NCI-H2227 (cell line): ENCODE data around the gene ZNF593OS.

Experiments
- DNase-seq: peaks from one replicate; lab custom pipeline; 2025; ENCODE audit not compliant: unreplicated experiment; lab: John Stamatoyannopoulos, UW

The ZNF593OS gene

DNA sequence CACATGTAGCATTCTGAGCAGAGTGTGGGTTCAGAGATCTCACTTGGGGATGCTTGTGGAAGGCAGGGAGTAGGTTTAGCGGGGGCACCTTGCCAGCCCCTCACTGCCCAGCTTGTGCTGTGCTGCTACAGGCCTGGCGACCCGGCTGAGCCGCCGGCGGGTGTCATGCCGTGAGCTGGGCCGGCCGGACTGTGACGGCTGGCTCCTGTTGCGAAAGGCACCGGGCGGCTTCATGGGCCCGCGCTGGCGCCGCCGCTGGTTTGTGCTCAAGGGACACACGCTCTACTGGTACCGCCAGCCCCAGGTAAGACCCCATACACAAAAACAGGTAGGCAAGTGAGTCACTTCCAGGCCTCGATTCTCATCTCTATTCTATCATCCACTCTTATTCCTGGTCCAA lies 13.3 kb upstream of the ZNF593OS start:
- DNase-seq: no peak

DNA sequence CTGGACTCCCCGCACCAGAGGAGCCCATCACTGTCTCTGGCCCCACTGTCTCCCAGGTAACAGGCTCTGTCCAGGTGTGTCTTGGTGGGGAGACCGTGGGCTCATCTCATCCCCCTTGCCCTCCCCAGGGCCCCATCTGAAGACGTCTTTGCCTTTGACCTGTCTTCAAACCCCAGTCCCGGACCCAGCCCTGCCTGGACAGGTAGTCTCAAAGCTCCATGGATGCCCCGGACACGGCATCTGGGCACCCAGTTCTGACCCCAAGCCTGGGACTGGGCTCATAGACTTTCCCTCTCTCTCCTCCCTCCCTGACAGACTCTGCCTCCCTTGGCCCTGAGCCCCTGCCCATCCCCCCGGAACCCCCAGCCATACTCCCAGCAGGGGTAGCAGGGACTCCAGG lies 12.5 kb upstream of the ZNF593OS start:
- DNase-seq: no peak

DNA sequence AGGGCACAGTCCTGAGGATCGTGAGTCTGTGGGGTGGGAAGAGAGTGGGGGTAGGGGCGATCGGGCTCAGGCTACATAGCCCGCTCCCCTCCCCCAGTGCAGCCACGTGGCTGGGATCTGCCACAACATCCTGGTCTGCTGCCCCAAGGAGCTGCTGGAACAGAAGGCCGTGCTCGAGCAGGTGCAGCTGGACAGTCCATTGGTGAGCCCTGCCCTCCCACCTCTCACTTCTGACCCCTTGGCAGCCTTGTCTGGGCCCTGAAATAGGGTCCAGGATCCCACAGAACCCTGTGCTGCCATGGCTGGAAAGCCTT lies 10.7 kb upstream of the ZNF593OS start:
- no peak for DNase-seq

DNA sequence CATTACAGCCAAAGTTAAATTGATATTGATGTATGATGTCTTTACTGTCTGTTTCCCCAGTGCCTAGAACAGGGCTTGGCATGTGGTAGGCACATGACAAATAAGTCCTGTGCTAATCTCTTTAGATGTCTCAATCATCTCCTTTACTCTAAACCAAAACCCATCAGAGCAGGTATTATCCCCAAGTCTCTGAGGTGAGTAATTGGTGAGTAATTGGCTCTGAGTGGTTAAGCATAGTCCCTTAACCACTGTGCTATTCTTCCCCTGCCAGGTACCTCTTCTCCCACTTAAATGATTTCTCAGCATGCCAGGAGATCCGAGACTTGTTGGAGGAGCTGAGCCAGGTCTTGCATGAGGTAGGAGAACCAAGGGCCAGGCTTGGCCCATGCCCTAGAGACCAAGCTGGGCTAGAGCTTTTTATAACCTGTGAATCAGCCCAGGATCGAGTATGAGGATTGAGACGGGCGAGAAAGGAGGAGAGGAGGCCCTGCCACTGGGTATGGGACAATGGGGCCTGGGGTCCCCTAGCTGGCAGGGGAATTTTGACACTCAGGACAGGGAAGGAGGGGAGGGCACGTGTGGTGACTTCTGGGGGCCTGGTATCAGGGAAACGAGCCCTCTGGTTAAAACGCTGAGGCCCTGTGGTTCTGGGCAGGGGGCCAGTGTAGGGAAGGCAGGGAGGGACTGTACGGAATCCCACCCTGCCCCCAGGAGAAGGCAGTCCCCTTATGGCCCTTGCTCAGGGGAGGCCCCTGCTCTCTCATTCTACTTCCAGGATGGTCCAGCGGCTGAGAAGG lies 10.2 kb upstream of the ZNF593OS start:
- DNase-seq: no peak

DNA sequence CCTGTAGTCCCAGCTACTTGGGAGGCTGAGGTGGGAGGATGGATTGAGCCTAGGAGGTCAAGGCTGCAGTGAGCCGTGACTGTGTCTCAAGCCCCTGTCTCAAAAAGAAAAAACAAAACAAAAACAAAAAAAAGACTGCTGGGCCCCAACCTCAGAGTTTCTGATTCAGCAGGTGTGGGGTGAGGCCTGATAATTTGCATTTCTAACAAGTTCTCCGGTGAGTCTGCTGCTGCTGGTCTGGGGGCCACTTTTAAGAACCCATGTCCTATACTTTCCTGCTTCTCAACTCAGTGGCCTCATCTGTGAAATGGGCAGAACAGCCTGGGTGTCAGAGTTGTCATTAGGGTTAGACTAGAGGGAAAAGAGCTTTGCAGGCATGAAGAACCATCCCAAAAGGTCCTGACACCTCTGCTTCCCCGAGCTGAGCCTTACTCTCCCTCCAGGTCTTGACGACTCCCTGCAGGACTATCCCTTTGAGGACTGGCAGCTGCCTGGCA lies 8.4 kb upstream of the ZNF593OS start:
- no peak for DNase-seq

DNA sequence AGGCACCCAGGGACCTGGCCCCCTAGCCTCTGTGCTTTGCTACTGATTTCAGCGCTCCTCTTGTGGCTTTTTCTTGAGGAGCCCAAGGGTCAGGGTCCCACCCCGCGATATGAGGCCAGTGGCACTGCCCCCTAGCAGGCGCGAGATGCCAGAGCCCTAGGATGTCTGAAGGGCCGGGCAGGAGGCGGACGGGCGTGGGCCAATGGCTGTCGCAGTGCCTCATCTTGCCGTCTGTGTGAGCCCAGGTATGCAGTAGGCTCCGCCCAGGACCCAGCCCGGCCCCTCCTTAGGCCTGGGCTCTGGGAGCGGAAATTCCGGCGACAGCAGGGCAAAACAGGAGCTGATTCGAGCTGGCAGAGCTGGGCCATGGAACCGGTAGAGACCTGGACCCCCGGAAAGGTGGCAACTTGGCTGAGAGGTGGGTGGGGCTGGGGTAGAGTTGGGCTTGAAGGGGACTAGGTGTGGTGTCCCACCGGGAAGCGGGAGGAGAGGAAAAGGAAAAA lies 5.6 kb upstream of the ZNF593OS start, which contains the start of gene CNKSR1:
Gene CNKSR1, plus strand, starts transcription at position 310 of the 503 bp plus-strand sequence. Its CDS starts 57 bp downstream, at position 367.
- no peak for DNase-seq

DNA sequence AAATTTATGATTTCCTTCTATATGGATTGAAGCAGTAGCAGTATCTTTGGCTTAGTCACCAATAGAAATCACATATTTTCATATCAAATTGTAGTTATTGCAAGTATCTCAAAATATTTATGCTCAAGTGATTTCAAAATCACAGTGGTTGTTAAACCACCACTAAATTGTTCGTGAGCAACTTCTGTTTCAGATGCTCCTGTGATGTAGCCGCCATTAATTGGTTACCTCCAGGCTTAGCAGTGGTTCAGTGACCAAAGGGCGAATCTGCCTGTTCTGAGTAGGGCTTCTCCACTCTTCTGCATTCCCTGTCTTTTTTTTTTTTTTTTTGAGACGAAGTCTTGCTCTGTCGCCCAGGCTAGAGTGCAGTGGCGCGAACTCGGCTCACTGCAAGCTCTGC lies 3.7 kb upstream of the ZNF593OS start:
- DNase-seq: no peak

DNA sequence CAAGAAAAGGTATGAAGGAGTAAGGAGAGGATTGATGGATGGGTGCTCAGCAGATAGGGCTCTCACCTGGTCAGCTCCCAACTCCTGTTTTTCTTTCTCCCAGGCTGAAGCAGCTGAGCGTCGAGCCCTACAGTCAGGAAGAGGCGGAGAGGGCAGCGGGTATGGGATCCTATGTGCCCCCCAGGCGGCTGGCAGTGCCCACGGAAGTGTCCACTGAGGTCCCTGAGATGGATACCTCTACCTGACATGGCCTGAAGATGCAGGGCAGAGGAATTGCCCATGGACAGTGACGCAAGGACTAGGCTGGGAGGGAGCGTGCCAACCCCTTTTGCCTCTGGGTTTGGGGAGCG lies 1.2 kb downstream of the ZNF593OS start:
- DNase-seq: no peak

DNA sequence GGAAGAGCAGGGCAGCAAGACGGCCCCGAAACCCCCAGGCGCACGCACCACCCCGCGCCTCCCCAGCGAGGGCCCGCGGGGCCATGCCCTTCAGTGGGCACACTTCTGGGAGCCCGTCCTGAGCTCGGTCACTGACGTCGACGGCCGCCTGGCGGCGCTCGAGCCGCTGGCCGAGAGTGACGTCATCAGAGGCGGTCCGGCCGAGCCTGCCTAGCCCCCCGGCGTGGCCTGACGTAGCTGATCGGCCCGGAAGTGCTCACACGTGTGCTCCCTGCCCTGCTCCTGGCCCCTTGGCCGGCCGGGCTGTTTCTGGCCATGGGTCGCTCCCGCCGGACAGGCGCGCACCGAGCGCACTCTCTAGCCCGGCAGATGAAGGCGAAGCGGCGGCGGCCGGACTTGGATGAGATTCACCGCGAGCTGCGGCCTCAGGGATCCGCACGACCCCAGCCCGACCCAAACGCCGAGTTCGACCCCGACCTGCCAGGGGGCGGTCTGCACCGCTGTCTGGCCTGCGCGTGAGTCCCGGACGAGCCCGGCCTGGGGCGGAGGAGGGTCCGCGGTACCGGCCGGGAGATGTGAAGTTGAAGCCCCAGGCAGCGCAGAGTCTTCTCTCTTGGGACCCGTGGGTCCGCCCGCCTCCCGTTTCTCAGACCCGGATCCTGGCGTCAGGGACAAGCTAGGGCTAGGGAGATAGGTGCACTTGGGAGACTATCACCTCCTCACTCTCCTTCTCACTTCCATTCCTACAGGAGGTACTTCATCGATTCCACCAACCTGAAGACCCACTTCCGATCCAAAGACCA lies 1.8 kb downstream of the ZNF593OS start, which contains the start of gene ZNF593:
Gene ZNF593, plus strand, starts transcription at position 240 of the 803 bp plus-strand sequence. Its CDS starts 76 bp downstream, at position 316.
- DNase-seq: peak; percentile 93

DNA sequence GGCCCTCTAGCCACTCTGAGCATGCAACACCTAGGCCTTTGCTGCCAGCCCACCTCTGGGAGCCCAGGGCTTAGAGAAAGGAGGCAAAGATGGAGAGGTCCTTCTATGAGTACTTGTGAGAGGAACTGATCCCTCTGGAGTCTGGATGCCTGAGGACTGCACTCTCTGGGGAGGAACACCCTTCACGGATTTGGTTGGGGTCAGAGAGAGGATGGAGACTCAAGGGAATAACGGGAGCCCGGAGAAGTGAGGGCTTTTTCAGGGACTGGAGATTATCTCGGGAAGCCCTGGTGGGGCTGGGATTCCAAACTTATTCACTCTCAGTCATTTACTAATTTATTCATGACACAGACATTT lies 2.5 kb downstream of the ZNF593OS start:
- DNase-seq: no peak

DNA sequence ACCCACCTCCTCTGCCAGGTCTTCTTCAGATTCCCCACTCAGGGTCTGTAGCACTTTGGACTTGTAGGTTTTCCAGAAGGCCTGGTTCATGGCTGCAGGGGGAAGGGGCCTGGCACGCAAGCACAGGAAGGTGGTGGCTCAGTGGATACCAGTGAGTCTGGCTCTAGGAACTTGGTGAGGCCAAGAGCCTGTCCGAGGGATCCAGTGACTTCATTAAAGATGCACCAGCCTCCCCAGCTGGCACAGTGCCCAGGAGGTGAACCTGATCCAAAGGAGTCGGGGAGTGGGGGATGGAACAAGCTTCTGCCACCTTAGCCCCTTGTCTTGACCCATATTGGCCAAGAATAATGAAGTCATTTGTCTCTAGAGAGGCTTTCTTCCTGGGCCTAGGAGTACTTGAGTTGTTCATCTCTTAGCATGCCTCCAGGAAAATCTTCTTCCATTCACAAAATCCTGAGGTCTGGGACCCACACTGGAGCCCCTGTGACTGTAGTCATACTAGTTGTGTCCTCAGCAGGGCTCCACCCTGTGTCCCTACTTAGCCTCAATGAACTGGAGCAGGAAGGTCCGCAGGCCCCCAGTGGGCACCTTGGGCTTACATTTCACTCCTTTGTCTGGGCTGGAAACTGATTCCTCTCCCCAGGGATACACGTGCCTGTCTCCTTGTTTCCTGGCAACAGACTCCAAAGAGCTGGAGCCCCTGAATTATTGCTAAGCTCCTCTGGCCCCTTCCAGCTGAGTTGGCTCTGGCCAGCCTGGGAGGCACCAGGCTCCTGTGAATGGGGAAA lies 3.0 kb downstream of the ZNF593OS start, which contains the start of gene C1orf232:
Gene C1orf232, minus strand, starts transcription at position 554 of the 788 bp plus-strand sequence. Its CDS starts 464 bp downstream, at position 90.
- DNase-seq: peak; percentile 45

DNA sequence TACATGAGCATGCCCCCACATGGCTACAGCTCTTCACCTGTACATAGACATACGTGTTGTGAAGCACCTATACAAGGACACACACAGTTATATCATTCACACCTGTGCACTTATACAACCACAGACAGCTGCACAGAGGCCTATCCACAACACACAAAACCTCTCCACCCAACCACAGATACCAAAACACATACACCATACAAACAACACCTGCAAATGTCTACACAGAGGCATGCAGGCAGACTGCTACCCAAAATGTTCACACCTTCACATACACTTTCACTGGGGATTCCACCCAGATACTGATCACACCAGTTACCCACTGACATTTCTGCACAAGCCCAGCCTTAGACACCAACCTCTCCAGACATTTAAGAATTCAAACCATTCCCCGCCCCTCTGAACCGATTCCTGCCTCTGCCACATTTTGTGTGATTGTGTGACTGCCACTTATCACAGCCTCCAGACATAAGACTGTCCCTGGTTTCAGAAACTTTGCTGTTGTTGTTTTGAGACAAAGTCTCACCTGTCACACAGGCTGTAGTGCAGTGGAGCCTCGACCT lies 4.8 kb downstream of the ZNF593OS start:
- no peak for DNase-seq

DNA sequence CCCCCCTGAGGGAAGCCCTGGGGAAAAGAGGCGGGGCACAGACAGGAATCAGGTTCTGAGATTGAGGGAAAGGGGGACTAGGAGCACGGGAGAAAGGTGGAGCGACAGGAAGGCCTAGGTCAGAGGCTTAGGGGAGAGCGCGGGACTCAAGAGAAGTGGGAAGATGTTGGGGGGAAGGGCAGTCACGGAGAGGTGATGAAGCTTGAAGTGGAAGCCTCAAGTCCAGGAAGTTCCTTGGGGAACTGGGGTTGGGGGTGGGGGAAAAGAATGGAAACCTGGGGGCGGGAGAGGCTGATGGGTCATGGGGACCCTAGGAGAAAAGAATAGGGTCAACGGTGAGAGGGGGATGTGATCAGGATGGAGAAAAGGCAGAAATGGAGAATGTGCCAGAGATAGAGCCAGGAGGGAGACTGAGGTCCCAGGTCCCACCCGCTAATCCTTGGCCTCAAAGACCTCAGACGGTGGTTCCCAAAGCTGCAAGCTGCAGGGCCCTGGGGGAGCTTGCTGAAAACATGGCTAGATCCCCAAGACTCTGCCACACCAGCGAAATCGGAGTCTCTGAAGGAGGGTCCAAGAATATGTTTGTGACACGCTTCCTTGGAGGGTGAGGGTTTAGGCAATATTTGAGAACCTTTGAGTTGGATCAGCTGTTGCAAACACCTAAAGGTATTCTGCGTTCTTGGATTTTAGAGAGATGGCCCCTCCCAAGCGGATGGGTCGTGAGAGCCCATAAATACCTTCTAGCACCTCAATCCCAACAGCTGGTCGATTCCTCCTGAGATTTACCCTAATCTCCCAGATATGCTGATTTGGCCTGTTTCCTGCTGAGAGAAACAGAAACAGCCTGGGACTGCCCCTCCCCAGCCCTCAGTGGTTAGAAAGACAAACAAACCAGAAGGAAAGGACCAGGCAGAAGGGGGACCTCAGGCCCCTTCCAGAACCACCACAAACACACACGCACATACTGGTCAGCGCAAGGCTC lies 6.5 kb downstream of the ZNF593OS start:
- DNase-seq: no peak

DNA sequence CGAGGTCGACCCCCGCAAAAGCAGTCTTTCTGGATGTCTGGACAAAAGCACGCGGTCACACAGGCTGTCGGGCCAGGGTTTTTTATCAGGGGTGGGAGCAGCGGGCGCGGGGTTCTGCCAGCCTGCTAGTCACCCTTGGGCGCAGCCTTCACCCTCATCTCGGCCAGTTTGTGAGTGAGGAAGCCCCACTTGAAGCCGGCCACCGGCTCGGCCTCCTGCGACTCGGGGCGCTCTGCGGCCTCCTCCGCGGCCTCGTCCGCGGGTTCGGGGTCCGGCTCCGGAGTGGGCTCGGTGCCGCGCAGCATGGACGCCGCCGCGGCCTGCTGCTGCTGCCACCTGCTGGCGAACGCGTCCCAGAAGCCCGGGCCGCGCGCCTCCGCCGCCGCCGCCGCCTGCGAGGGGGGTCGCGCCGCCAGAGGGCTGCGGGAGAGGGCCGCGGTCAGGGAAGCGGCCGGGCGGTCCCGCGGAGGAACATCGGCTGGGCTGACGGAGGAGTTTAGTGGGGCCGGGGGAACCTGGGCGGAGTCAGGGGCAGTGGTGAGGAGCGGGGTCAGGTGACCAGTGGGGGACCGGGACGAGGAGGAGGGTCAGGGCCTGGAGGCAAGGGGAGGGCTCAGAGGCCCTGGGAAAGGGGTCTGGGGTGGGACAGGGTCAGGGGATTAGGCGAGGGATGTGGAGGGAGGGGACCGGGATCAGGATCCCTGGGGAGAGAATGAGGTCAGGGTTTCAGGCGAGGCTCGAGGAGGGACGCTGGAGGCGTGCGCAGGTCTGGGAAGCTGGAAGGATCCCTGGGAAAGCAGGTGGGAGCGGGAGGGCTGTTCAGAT lies 7.4 kb downstream of the ZNF593OS start:
- DNase-seq: peak; percentile 71

DNA sequence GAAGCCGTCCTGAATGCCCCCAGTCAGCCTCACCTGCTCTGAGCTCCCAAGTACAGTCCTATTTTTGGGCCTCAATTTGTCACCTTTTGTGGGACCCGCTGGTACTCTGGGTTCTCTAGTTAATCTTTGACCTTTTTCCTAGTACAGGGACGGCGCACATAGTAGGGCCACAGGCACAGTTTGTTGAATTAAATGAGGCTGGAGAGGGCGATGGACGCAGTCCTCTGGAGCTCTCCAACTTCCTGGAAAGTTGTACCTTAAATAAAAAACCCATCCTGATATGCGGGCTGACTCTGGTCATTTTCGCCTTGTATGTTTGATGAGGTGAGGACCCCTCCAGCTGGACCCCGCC lies 8.0 kb downstream of the ZNF593OS start:
- DNase-seq: no peak

DNA sequence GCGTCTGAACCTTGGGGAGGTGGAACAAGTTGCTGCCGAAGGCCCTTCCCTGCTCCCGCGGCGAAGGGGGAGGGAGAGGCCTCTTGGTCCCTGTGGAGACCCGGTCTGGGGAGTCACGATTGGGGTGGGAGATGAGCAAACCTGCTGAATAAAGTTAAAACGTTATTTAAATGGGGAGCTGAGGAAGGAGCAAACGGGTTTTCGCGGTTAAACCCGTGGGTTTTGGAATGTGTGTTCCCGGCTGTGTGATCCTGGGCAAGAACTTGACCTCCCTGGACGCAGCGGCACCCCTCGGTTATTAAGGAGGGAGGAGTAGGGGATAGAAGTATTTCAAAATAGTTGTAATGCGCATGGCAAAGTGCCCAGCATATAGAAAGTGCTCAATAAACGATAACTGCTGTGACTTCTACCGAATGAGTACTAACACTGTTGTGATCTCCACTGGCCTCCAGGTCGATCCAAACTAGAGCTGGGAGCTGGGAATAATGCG lies 9.4 kb downstream of the ZNF593OS start:
- no peak for DNase-seq

DNA sequence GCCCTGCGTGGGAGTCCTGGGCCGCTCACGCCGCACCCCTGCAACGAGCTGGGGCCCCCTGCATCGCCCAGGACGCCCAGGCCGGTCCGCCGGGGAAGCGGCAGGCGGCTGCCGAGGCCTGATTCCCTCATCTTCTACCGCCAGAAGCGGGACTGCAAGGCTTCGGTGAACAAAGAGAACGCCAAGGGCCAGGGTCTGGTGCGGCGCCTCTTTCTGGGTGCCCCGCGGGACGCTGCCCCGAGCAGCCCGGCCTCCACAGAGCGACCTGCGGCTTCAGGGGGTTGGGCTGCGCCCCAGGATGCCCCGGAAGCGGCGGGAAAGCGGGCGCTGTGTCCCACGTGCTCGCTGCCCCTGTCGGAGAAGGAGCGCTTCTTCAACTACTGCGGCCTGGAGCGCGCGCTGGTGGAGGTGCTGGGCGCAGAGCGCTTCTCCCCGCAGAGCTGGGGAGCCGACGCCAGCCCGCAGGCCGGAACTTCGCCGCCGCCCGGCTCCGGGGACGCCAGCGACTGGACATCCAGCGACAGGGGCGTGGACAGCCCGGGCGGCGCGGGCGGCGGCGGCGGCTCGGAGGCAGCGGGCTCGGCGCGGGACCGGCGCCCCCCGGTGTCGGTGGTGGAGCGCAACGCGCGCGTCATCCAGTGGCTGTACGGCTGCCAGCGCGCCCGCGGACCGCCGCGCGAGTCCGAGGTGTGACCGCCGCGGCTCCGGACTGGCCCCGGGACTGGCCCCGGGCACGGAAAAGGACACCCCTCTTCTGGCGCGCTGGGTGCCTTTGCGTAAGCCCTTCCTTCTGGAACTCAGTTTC lies 10.0 kb downstream of the ZNF593OS start:
- DNase-seq: peak; percentile 75
